Lower leg skin (tissue), 4 donors: ENCODE results near the gene NDST1. TPM values are rescaled to one million over a fixed set of nuclear protein-coding genes. Genes with fewer than 3 reads are reported as not detected.

Source experiments
- DNase-seq, 2 donors: peaks; one replicate each; pipeline ENCODE4 v3.0.0-alpha.2; 2019; ENCODE audit warnings: low spot score in 2 of 2
- H3K4me3 ChIP-seq: fragments of 200-600 bp; sonication (generic); 2 replicates; pipeline ENCODE4 v1.5.1; 2017; ENCODE audit warnings: mild to moderate bottlenecking, low read depth; ENCODE audit not compliant: poor library complexity, severe bottlenecking
- CTCF ChIP-seq, 3 donors: fragments of 450-650 bp; IDR thresholded peaks; one replicate each; pipeline ENCODE4 v1.5.1; 2016; ENCODE audit warnings: antibody characterized with exemption in 3 of 3, mild to moderate bottlenecking in 3 of 3, moderate library complexity in 2 of 3
- POLR2A ChIP-seq, 2 donors: fragments of 450-650 bp; IDR thresholded peaks; one replicate each; pipeline ENCODE4 v1.6.1; 2016 to 2017; ENCODE audit warnings: antibody characterized with exemption in 2 of 2, mild to moderate bottlenecking in 1 of 2, moderate library complexity in 1 of 2
- WGBS, 2 donors: methylation state at CpG; one replicate each; pipeline ENCODE4 v1.1.5; 2018; 5-methylcytosine and 5-hydroxymethylcytosine counted together
- intact Hi-C: fragments of 100-400 bp; cut with DNase I; formaldehyde crosslinking; loops from one replicate; pipeline ENCODE4 v1.15.0; 2023; ENCODE audit warnings: low total_unique reads
- total RNA-seq, 4 donors: library from RNA; depleted of rRNA; stranded (reverse); fragments of >200 nt; gene quantifications; one replicate each; pipeline ENCODE4 v1.1.0, GENCODE V29; 2016

Gene NDST1
- total RNA-seq, 4 donors from 2014 or later: 62.9 to 127 (median 115) TPM

GRCh38 chr5:150502847-150503246, 5.1 kb upstream of the NDST1 start:
- intact Hi-C loops: no loop called here
- DNase-seq: no peak
- no peak overlapping the region for H3K4me3 ChIP-seq
- 74 to 83% methylated on average over 3 of the region's 3 CpGs for WGBS, 2 donors
- TF ChIP-seq POLR2A (IDR thresholded peaks at IDR 0.05): no peak
- no peak for TF ChIP-seq CTCF (IDR thresholded peaks at IDR 0.05)

GRCh38 chr5:150503386-150503785, 4.5 kb upstream of the NDST1 start:
- 89% methylated on average over 4 of the region's 4 CpGs for WGBS, 2 donors
- DNase-seq: no peak
- TF ChIP-seq CTCF (IDR thresholded peaks at IDR 0.05) (no peak), POLR2A (IDR thresholded peaks at IDR 0.05) (no peak)
- no peak overlapping the region for H3K4me3 ChIP-seq
- intact Hi-C loops: no loop called here

- no peak for DNase-seq
- intact Hi-C loops: no loop called here
- TF ChIP-seq POLR2A (IDR thresholded peaks at IDR 0.05) (no peak), CTCF (IDR thresholded peaks at IDR 0.05) (no peak)
- WGBS, 2 donors: 37 to 49% methylated on average over 9 of the region's 9 CpGs
- no peak overlapping the region for H3K4me3 ChIP-seq
Measured at GRCh38 chr5:150503977-150504620, 3.8 kb upstream of the NDST1 start.

GRCh38 chr5:150505041-150505511, 2.9 kb upstream of the NDST1 start:
- DNase-seq: no peak
- TF ChIP-seq POLR2A (IDR thresholded peaks at IDR 0.05) (no peak), CTCF (IDR thresholded peaks at IDR 0.05) (no peak)
- H3K4me3 ChIP-seq: no peak overlapping the region
- 71 to 84% methylated on average over 8 of the region's 8 CpGs for WGBS, 2 donors
- intact Hi-C loops: no loop called here

- whole genome bisulfite sequencing, 2 donors: 81% methylated on average over 8 of the region's 8 CpGs
- intact Hi-C loops: no loop called here
- no peak for DNase-seq
Measured at GRCh38 chr5:150505816-150506215, 2.1 kb upstream of the NDST1 start.

More at GRCh38 chr5:150505816-150506215, 2.1 kb upstream of the NDST1 start:
- no peak overlapping the region for H3K4me3 ChIP-seq
- no peak for TF ChIP-seq POLR2A (IDR thresholded peaks at IDR 0.05)
- TF ChIP-seq CTCF (IDR thresholded peaks at IDR 0.05): no peak
